HepG2 (cell line): Measurements from ENCODE around the gene JPH3. TPM values are rescaled to one million over a fixed set of nuclear protein-coding genes. Genes with fewer than 3 reads are reported as not detected.

Source experiments
- ATAC-seq: fragments of 200-7000 bp; cut with Tn5 transposase; 3 replicates; pipeline ENCODE4 v1.9.1; 2020; ENCODE audit warnings: mild to moderate bottlenecking, moderate library complexity
- BruUV-seq: library from RNA; stranded (reverse); fragments of 400-500 nt; replicated peaks from 2 replicates; lab custom pipeline; 2021; lab: Mats Ljungman, UMichigan
- CTCF ChIA-PET: fragments of 300-600 bp; formaldehyde crosslinking; extraction: SDS; loops from one replicate; lab custom pipeline; 2021; ENCODE audit warnings: low total read pairs, inconsistent platforms, low intra/inter-chr PET ratio; lab: Yijun Ruan, JAX
- POLR2A ChIA-PET: fragments of 350-600 bp; sonication (Branson Sonifier 250); formaldehyde crosslinking; loops from one replicate; lab custom pipeline; 2020; ENCODE audit warnings: antibody characterized with exemption, inconsistent platforms; lab: Yijun Ruan, JAX
- DNase-seq: peaks from one replicate; pipeline ENCODE4 v3.0.0-alpha.2; 2015; ENCODE audit warnings: low spot score
- FAIRE-seq: peaks from 3 replicates; lab custom pipeline; 2011; peaks lifted over from hg19 to GRCh38; lab: Jason Lieb, UNC
- H2AFZ ChIP-seq: one replicate; pipeline ENCODE4 v1.6.1; 2011; ENCODE audit warnings: low read length, inconsistent platforms
- H3K27ac ChIP-seq: fragments of 300-600 bp; 3 replicates; pipeline ENCODE4 v1.8.0; 2011; ENCODE audit warnings: mixed run types, mild to moderate bottlenecking, mixed read lengths, low read length, inconsistent platforms; ENCODE audit not compliant: insufficient read depth; ENCODE audit errors: extremely low read length
- H3K27me3 ChIP-seq, 2 experiments: fragments of 200-600 bp in 1 of 2; 2 replicates in 1 of 2; 3 replicates in 1 of 2; pipeline versions ENCODE4 v1.6.0 to v1.8.0; 2011; ENCODE audit warnings: low read length in 2 of 2, mild to moderate bottlenecking in 2 of 2, moderate library complexity in 2 of 2, inconsistent platforms in 1 of 2; ENCODE audit not compliant: insufficient read depth in 2 of 2, control insufficient read depth in 1 of 2
- H3K36me3 ChIP-seq, 2 experiments: fragments of 200-600 bp in 1 of 2; replicated peaks in 1 of 2; 2 replicates in 1 of 2; 3 replicates in 1 of 2; pipeline versions ENCODE4 v1.5.1 to v1.8.0; 2011; ENCODE audit warnings: low read length in 2 of 2, inconsistent platforms in 1 of 2; ENCODE audit not compliant: insufficient read depth in 2 of 2, control insufficient read depth in 1 of 2
- H3K4me1 ChIP-seq: 2 replicates; pipeline ENCODE4 v1.5.1; 2012; ENCODE audit warnings: low read length, inconsistent platforms; ENCODE audit not compliant: insufficient read depth
- H3K4me2 ChIP-seq: 2 replicates; pipeline ENCODE4 v1.6.0; 2011; ENCODE audit warnings: low read depth, low read length, inconsistent platforms
- H3K4me3 ChIP-seq, 3 experiments: fragments of 200-600 bp in 1 of 3; sonication (generic), shearing (Covaris generic) in 1 of 3; replicated peaks in 1 of 3; 2 replicates each; pipeline ENCODE4 v1.5.1; 2011 to 2016; ENCODE audit warnings: low read length in 3 of 3, inconsistent platforms in 2 of 3, low read depth in 2 of 3, mild to moderate bottlenecking in 2 of 3, control low read depth in 1 of 3, mixed read lengths in 1 of 3; ENCODE audit not compliant: insufficient read depth in 1 of 3
- H3K79me2 ChIP-seq: one replicate; pipeline ENCODE4 v1.6.1; 2011; ENCODE audit warnings: low read length, inconsistent platforms; ENCODE audit not compliant: insufficient read depth
- H3K9ac ChIP-seq: 2 replicates; pipeline ENCODE4 v1.6.0; 2011; ENCODE audit warnings: mild to moderate bottlenecking, low read depth, low read length, inconsistent platforms; ENCODE audit not compliant: insufficient read depth
- H3K9me3 ChIP-seq: 2 replicates; pipeline ENCODE4 v1.5.1; 2012; ENCODE audit warnings: mild to moderate bottlenecking, low read length
- H4K20me1 ChIP-seq: 2 replicates; pipeline ENCODE4 v1.6.0; 2011; ENCODE audit warnings: inconsistent platforms, mild to moderate bottlenecking, low read length, moderate library complexity; ENCODE audit not compliant: insufficient read depth
- ATM ChIP-seq: fragments of 450-650 bp; IDR thresholded peaks from 2 replicates; pipeline ENCODE4 v1.7.1; 2017; ENCODE audit warnings: mild to moderate bottlenecking, borderline replicate concordance
- CENPT ChIP-seq: sonication (generic); formaldehyde crosslinking; IDR thresholded peaks from 2 replicates; pipeline ENCODE4 v1.8.0; 2022; ENCODE audit warnings: low read depth, mild to moderate bottlenecking, moderate library complexity, missing genetic modification reagents
- ELF4 ChIP-seq: sonication (generic); formaldehyde crosslinking; IDR thresholded peaks from 2 replicates; pipeline ENCODE4 v1.5.0; 2020; ENCODE audit warnings: missing genetic modification reagents, mild to moderate bottlenecking, moderate library complexity, borderline replicate concordance
- FOXM1 ChIP-seq: sonication (generic); formaldehyde crosslinking; IDR thresholded peaks from 2 replicates; pipeline ENCODE4 v1.5.0; 2020; ENCODE audit warnings: missing genetic modification reagents
- HDAC1 ChIP-seq: sonication (generic); formaldehyde crosslinking; IDR thresholded peaks from 2 replicates; pipeline ENCODE4 v1.5.1; 2020; ENCODE audit warnings: mild to moderate bottlenecking, missing genetic modification reagents
- SP140L ChIP-seq: sonication (generic); formaldehyde crosslinking; IDR thresholded peaks from 2 replicates; pipeline ENCODE4 v1.4.0; 2020; ENCODE audit warnings: missing genetic modification reagents, borderline replicate concordance
- THAP11 ChIP-seq: IDR thresholded peaks from 2 replicates; pipeline ENCODE4 v1.6.1; 2016; ENCODE audit warnings: missing biosample characterization, missing genetic modification reagents
- WIZ ChIP-seq: sonication (generic); formaldehyde crosslinking; IDR thresholded peaks from 2 replicates; pipeline ENCODE4 v1.5.1; 2020; ENCODE audit warnings: mild to moderate bottlenecking, missing genetic modification reagents
- ZBTB49 ChIP-seq: sonication (generic); formaldehyde crosslinking; IDR thresholded peaks from 2 replicates; pipeline ENCODE4 v1.4.0; 2020; ENCODE audit warnings: missing genetic modification reagents, borderline replicate concordance
- ZNF260 ChIP-seq: sonication (generic); formaldehyde crosslinking; IDR thresholded peaks from 2 replicates; pipeline ENCODE4 v1.4.0; 2020; ENCODE audit warnings: missing genetic modification reagents, low read depth, mild to moderate bottlenecking, borderline replicate concordance
- WGBS: methylation state at CpG from one replicate; pipeline ENCODE4 v1.1.6; 2017; ENCODE audit warnings: low lambda C conversion rate; 5-methylcytosine and 5-hydroxymethylcytosine counted together
- in situ Hi-C: cut with HindIII; loops from 2 replicates; pipeline ENCODE4 v1.10.0; 2017; ENCODE audit warnings: low pct_unique_long_range_greater_than_20kb; ENCODE audit not compliant: extremely low pct_ligation_motif_present
- intact Hi-C: fragments of 100-400 bp; cut with micrococcal nuclease; formaldehyde crosslinking; loops from one replicate; pipeline ENCODE4 v1.10.0; 2022; ENCODE audit not compliant: unreplicated experiment
- polyA plus RNA-seq, 8 experiments: library from polyadenylated mRNA; depleted of rRNA in 3 of 8; stranded (reverse) in 7 of 8; unstranded in 1 of 8; fragments of >200 nt; fragmentation: Illumina TruSeq in 4 of 8; extraction: Trizol in 4 of 8; gene quantifications; 2 replicates each; pipeline versions ENCODE4 v1.2.1 to v1.2.3, GENCODE V29; 2011 to 2016; ENCODE audit warnings: low read depth in 4 of 8, missing spikeins in 1 of 8, mixed read lengths in 1 of 8; ENCODE audit not compliant: insufficient read depth in 1 of 8
- total RNA-seq, 5 experiments: library from RNA; depleted of rRNA; stranded (reverse); fragments of >200 nt; fragmentation: Illumina TruSeq; extraction: Trizol; gene quantifications; 2 replicates each; pipeline ENCODE4 v1.2.3, GENCODE V29; 2016; ENCODE audit warnings: low read depth in 1 of 5
- TF ChIP-seq, protein P1 (sequence below): sonication (generic); formaldehyde crosslinking; IDR thresholded peaks from 2 replicates; pipeline ENCODE4 v1.8.1; 2023; ENCODE audit warnings: mild to moderate bottlenecking, inconsistent platforms, moderate library complexity, missing genetic modification reagents, borderline replicate concordance
- TF ChIP-seq, protein P2 (sequence below): sonication (generic); formaldehyde crosslinking; IDR thresholded peaks from 2 replicates; pipeline ENCODE4 v1.4.0; 2020; ENCODE audit warnings: missing genetic modification reagents, borderline replicate concordance

The JPH3 gene
- total and polyA plus RNA-seq, 2 of the 13 experiments (the other 11 are each of a cell fraction or from before 2014, with no cell fraction given) = not detected

- Histone ChIP-seq H3K4me2 (no peak overlapping the region), H3K9me3 (no peaks in the 10 kb centered on the region), H3K27ac (no peak overlapping the region), H2AFZ (no peak overlapping the region), H3K79me2 (no peaks in the 10 kb centered on the region), H3K4me1 (no peaks in the 10 kb centered on the region), H3K27me3 (peaks cover 38 to 90% of the 10 kb centered on the region in 2 experiments), H3K4me3 (no peak overlapping the region), H3K36me3 (no peaks in the 10 kb centered on the region), H4K20me1 (peaks cover 3% of the 10 kb centered on the region; the same call in 1 of the 2 replicates), H3K9ac (no peak overlapping the region)
- DNase-seq = no peak
- no peak for FAIRE-seq
- 21% methylated on average over 9 of the region's 11 CpGs for WGBS
- CTCF ChIA-PET = no interaction called here
- intact Hi-C loops = loop anchor here (10.0 kb wide), 1 partner anchor 60 kb away; the partner anchor contains the start of gene JPH3
- no TSS peak for BruUV-seq
- no peak for ATAC-seq
- TF ChIP-seq CENPT (no peak), ELF4 (no peak)
- POLR2A ChIA-PET = no interaction called here
- in situ Hi-C loops = no loop called here
Measured at GRCh38 chr16:87664792-87665191, 62.5 kb downstream of the JPH3 start.

DNA sequence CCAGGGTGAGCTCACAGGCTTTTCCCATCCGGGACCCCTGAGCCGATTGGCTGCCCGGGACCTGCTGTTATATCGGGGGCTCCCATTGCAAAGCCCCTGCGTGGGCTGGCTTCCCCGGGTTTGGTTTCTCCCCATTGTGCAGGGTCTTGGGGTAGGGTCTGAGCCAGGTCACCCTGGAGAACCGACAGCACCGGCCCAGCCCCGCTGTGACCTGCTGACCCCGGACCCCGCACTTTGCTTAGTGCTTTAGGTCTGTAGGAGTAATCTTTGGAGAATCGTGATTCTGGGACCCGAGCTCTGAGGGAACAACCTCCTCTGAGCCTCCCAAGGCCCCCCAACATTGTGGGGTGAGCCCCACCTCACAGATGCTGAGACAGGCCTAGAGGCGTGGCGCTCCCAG, 62.9 kb downstream of the JPH3 start:
- no peak for ATAC-seq
- peaks cover 39 to 90% of the 10 kb centered on the region in 2 experiments for H3K27me3 ChIP-seq
- TF ChIP-seq, protein P1, sequence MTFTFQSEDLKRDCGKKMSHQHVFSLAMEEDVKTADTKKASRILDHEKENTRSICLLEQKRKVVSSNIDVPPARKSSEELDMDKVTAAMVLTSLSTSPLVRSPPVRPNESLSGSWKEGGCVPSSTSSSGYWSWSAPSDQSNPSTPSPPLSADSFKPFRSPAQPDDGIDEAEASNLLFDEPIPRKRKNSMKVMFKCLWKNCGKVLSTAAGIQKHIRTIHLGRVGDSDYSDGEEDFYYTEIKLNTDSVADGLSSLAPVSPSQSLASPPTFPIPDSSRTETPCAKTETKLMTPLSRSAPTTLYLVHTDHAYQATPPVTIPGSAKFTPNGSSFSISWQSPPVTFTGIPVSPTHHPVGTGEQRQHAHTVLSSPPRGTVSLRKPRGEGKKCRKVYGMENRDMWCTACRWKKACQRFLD (CRISPR knock-in tag) = no peak
- TF ChIP-seq SP140L (CRISPR knock-in tag) = no peak
- TF ChIP-seq, protein P2, sequence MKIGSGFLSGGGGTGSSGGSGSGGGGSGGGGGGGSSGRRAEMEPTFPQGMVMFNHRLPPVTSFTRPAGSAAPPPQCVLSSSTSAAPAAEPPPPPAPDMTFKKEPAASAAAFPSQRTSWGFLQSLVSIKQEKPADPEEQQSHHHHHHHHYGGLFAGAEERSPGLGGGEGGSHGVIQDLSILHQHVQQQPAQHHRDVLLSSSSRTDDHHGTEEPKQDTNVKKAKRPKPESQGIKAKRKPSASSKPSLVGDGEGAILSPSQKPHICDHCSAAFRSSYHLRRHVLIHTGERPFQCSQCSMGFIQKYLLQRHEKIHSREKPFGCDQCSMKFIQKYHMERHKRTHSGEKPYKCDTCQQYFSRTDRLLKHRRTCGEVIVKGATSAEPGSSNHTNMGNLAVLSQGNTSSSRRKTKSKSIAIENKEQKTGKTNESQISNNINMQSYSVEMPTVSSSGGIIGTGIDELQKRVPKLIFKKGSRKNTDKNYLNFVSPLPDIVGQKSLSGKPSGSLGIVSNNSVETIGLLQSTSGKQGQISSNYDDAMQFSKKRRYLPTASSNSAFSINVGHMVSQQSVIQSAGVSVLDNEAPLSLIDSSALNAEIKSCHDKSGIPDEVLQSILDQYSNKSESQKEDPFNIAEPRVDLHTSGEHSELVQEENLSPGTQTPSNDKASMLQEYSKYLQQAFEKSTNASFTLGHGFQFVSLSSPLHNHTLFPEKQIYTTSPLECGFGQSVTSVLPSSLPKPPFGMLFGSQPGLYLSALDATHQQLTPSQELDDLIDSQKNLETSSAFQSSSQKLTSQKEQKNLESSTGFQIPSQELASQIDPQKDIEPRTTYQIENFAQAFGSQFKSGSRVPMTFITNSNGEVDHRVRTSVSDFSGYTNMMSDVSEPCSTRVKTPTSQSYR (CRISPR knock-in tag) = no peak
- no peak for TF ChIP-seq HDAC1 (CRISPR knock-in tag)
- TF ChIP-seq ATM = no peak
- no peak for TF ChIP-seq ZNF260
- no peak for TF ChIP-seq WIZ
- TF ChIP-seq THAP11 (CRISPR knock-in tag) = no peak
- no peak for TF ChIP-seq FOXM1 (CRISPR knock-in tag)
- TF ChIP-seq ZBTB49 (CRISPR knock-in tag) = no peak

More for the DNA sequence above, 62.9 kb downstream of the JPH3 start:
- CTCF ChIA-PET = no interaction called here
- no peaks in the 10 kb centered on the region for H3K79me2 ChIP-seq
- intact Hi-C loops (loop anchor here (10.0 kb wide), 1 partner anchor 60 kb away; the partner anchor contains the start of gene JPH3), in situ Hi-C loops (no loop called here)
- DNase-seq = no peak
- H2AFZ ChIP-seq = no peak overlapping the region
- H3K4me3 ChIP-seq = no peak overlapping the region
- no peaks in the 10 kb centered on the region for H3K9me3 ChIP-seq
- BruUV-seq = no TSS peak
- FAIRE-seq = no peak
- no peaks in the 10 kb centered on the region for H3K4me1 ChIP-seq
- H3K9ac ChIP-seq = no peak overlapping the region
- POLR2A ChIA-PET = no interaction called here
- no peaks in the 10 kb centered on the region for H3K36me3 ChIP-seq
- 0% methylated on average over 2 of the region's 15 CpGs for WGBS
- H3K27ac ChIP-seq = no peak overlapping the region
- H4K20me1 ChIP-seq = peaks cover 3% of the 10 kb centered on the region; the same call in 1 of the 2 replicates
- no peak overlapping the region for H3K4me2 ChIP-seq
